Esophagus squamous epithelium (tissue), 5 donors: ENCODE data around the gene MEF2C. TPM values are rescaled to one million over a fixed set of nuclear protein-coding genes. Genes with fewer than 3 reads are reported as not detected.

Experiments
- DNase-seq: peaks from one replicate; lab custom pipeline; 2025; lab: John Stamatoyannopoulos, UW
- H3K27ac ChIP-seq, 4 donors: fragments of 200-600 bp; sonication (generic); one replicate each; pipeline ENCODE4 v1.5.1; 2016 to 2019; ENCODE audit warnings: mild to moderate bottlenecking in 1 of 4
- H3K27me3 ChIP-seq, 4 donors: fragments of 200-600 bp; sonication (generic); 1 replicate in 3 of 4; 2 replicates in 1 of 4; pipeline versions ENCODE4 v1.5.1 to v1.6.0; 2017 to 2021; ENCODE audit warnings: antibody characterized with exemption in 1 of 4
- H3K36me3 ChIP-seq, 3 donors: fragments of 200-600 bp; sonication (generic); one replicate each; pipeline ENCODE4 v1.5.1; 2016 to 2019
- H3K4me1 ChIP-seq, 3 donors: fragments of 200-600 bp; sonication (generic); one replicate each; pipeline ENCODE4 v1.5.1; 2017 to 2019
- H3K4me3 ChIP-seq, 4 donors: fragments of 200-600 bp; sonication (generic); 1 replicate in 3 of 4; 2 replicates in 1 of 4; pipeline ENCODE4 v1.5.1; 2016 to 2019; ENCODE audit warnings: mild to moderate bottlenecking in 2 of 4, moderate library complexity in 1 of 4
- H3K9me3 ChIP-seq, 3 donors: fragments of 200-600 bp; sonication (generic); one replicate each; pipeline ENCODE4 v1.5.1; 2016 to 2019
- CTCF ChIP-seq, 6 experiments: fragments of 450-650 bp in 4 of 6; fragments of 200-600 bp in 2 of 6; sonication (generic) in 2 of 6; IDR thresholded peaks; one replicate each; pipeline ENCODE4 v1.5.1; 2016 to 2019; ENCODE audit warnings: antibody characterized with exemption in 6 of 6, mild to moderate bottlenecking in 4 of 6, moderate library complexity in 4 of 6
- POLR2A ChIP-seq, 4 donors: fragments of 450-650 bp; IDR thresholded peaks; one replicate each; pipeline ENCODE4 v1.6.1; 2017; ENCODE audit warnings: antibody characterized with exemption in 4 of 4, mild to moderate bottlenecking in 4 of 4, moderate library complexity in 3 of 4
- WGBS, 2 donors: methylation state at CpG; one replicate each; pipeline ENCODE4 v1.1.5; 2018; 5-methylcytosine and 5-hydroxymethylcytosine counted together
- intact Hi-C: fragments of 100-400 bp; cut with DNase I; formaldehyde crosslinking; loops from one replicate; pipeline ENCODE4 v1.15.0; 2022
- total RNA-seq, 4 donors: library from RNA; depleted of rRNA; stranded (reverse); fragments of >200 nt; gene quantifications; one replicate each; pipeline ENCODE4 v1.1.0, GENCODE V29; 2016
- donor health status: DM: yes; HTN: yes; CAD: no.

MEF2C gene
- total RNA-seq, 4 donors from 2014 or later, result 3.1 to 17.5 (median 9.9) TPM

- intact Hi-C loops, result no loop called here
- Histone ChIP-seq H3K9me3 (no peaks in the 10 kb centered on the region), H3K4me3 (no peak overlapping the region), H3K27me3 (peaks cover 43 to 100% (median 83%) of the 10 kb centered on the region in 4 donors), H3K4me1 (peaks cover 12 to 57% (median 25%) of the 10 kb centered on the region in 3 donors), H3K36me3 (no peaks in the 10 kb centered on the region), H3K27ac (no peak overlapping the region)
- no peak for DNase-seq
- TF ChIP-seq CTCF (IDR thresholded peaks at IDR 0.05), result no peak
- 6 to 11% methylated on average over 11 of the region's 11 CpGs for WGBS, 2 donors
These were observed 195.5 kb downstream of the MEF2C start for GRCh38 chr5:88687373-88687911.

GRCh38 chr5:88686726-88687125 lies 196.3 kb downstream of the MEF2C start:
- Histone ChIP-seq H3K4me1 (peaks cover 6 to 50% (median 18%) of the 10 kb centered on the region in 3 donors), H3K36me3 (no peaks in the 10 kb centered on the region), H3K27ac (no peak overlapping the region), H3K4me3 (no peak overlapping the region), H3K9me3 (no peaks in the 10 kb centered on the region), H3K27me3 (peaks cover 40 to 100% (median 78%) of the 10 kb centered on the region in 4 donors)
- DNase-seq, result no peak
- 14 to 15% methylated on average over 15 of the region's 15 CpGs for WGBS, 2 donors
- intact Hi-C loops, result no loop called here
- TF ChIP-seq CTCF (IDR thresholded peaks at IDR 0.05), result no peak
- TF ChIP-seq POLR2A (IDR thresholded peaks at IDR 0.05), result no peak

- TF ChIP-seq CTCF (IDR thresholded peaks at IDR 0.05) (no peak), POLR2A (IDR thresholded peaks at IDR 0.05) (no peak)
- Histone ChIP-seq H3K4me3 (no peak overlapping the region), H3K9me3 (no peaks in the 10 kb centered on the region), H3K36me3 (no peaks in the 10 kb centered on the region), H3K27me3 (peaks cover 40 to 100% (median 78%) of the 10 kb centered on the region in 4 donors), H3K27ac (no peak overlapping the region), H3K4me1 (peaks cover 5 to 44% (median 12%) of the 10 kb centered on the region in 3 donors)
- WGBS, 2 donors, result 12 to 15% methylated on average over 17 to 20 of the region's 23 CpGs
- intact Hi-C loops, result no loop called here
- DNase-seq, result no peak
These were observed 197.1 kb downstream of the MEF2C start for GRCh38 chr5:88685591-88686541.

GRCh38 chr5:88683506-88684135 lies 199.4 kb downstream of the MEF2C start:
- WGBS, 2 donors, result 6 to 7% methylated on average over 29 of the region's 31 CpGs
- no peak overlapping the region for H3K27ac ChIP-seq
- TF ChIP-seq CTCF (IDR thresholded peaks at IDR 0.05) (no peak), POLR2A (IDR thresholded peaks at IDR 0.05) (no peak)
- no peaks in the 10 kb centered on the region for H3K9me3 ChIP-seq
- no peaks in the 10 kb centered on the region for H3K36me3 ChIP-seq
- H3K4me1 ChIP-seq, result peaks cover 6 to 35% (median 9%) of the 10 kb centered on the region in 3 donors
- H3K27me3 ChIP-seq, result peaks cover 31 to 100% (median 77%) of the 10 kb centered on the region in 4 donors
- DNase-seq, result no peak
- intact Hi-C loops, result no loop called here
- no peak overlapping the region for H3K4me3 ChIP-seq
